Activated B cell treated with CpG ODN at 0.5 μM for 24 hours (primary cell): ENCODE results near the gene PLXNB1. TPM values are rescaled to one million over a fixed set of nuclear protein-coding genes. Genes with fewer than 3 reads are reported as not detected.

ENCODE experiments used
- ATAC-seq: fragments of 200-7000 bp; cut with Tn5 transposase; one replicate; pipeline ENCODE4 v1.10.0; 2021; ENCODE audit warnings: low read depth, mild to moderate bottlenecking, moderate library complexity
- CTCF ChIA-PET: fragments of 350-600 bp; sonication (Branson Sonifier 250); formaldehyde crosslinking; loops from one replicate; lab custom pipeline; 2021; ENCODE audit warnings: antibody characterized with exemption; lab: Charles Lee
- POLR2A ChIA-PET: fragments of 350-600 bp; sonication (Branson Sonifier 250); formaldehyde crosslinking; loops from one replicate; lab custom pipeline; 2021; ENCODE audit warnings: antibody characterized with exemption; lab: Charles Lee
- DNase-seq: peaks from one replicate; pipeline ENCODE4 v3.0.0; 2022
- H3K27ac Mint-ChIP-seq: one replicate; pipeline ENCODE4 v1.8.0; 2020; ENCODE audit warnings: mixed read lengths
- H3K27me3 Mint-ChIP-seq: one replicate; pipeline ENCODE4 v1.8.0; 2021; ENCODE audit warnings: mixed read lengths
- H3K36me3 Mint-ChIP-seq: one replicate; pipeline ENCODE4 v1.8.0; 2021; ENCODE audit warnings: low read depth, mixed read lengths
- H3K4me1 Mint-ChIP-seq: one replicate; pipeline ENCODE4 v1.8.0; 2021; ENCODE audit warnings: mixed read lengths
- H3K4me3 Mint-ChIP-seq: one replicate; pipeline ENCODE4 v1.8.0; 2020; ENCODE audit warnings: mild to moderate bottlenecking, mixed read lengths
- H3K9me3 Mint-ChIP-seq: one replicate; pipeline ENCODE4 v1.8.0; 2020; ENCODE audit warnings: mixed read lengths
- CTCF ChIP-seq: fragments of 200-600 bp; IDR thresholded peaks from one replicate; pipeline ENCODE4 v1.8.0; 2022; ENCODE audit warnings: antibody characterized with exemption, mild to moderate bottlenecking
- intact Hi-C: fragments of 100-400 bp; cut with micrococcal nuclease; formaldehyde crosslinking; loops from one replicate; pipeline ENCODE4 v1.15.1; 2024
- total RNA-seq: library from RNA; stranded (reverse); gene quantifications from 2 replicates; pipeline ENCODE4 v1.2.3, GENCODE V29; 2022

PLXNB1 gene, protein sequence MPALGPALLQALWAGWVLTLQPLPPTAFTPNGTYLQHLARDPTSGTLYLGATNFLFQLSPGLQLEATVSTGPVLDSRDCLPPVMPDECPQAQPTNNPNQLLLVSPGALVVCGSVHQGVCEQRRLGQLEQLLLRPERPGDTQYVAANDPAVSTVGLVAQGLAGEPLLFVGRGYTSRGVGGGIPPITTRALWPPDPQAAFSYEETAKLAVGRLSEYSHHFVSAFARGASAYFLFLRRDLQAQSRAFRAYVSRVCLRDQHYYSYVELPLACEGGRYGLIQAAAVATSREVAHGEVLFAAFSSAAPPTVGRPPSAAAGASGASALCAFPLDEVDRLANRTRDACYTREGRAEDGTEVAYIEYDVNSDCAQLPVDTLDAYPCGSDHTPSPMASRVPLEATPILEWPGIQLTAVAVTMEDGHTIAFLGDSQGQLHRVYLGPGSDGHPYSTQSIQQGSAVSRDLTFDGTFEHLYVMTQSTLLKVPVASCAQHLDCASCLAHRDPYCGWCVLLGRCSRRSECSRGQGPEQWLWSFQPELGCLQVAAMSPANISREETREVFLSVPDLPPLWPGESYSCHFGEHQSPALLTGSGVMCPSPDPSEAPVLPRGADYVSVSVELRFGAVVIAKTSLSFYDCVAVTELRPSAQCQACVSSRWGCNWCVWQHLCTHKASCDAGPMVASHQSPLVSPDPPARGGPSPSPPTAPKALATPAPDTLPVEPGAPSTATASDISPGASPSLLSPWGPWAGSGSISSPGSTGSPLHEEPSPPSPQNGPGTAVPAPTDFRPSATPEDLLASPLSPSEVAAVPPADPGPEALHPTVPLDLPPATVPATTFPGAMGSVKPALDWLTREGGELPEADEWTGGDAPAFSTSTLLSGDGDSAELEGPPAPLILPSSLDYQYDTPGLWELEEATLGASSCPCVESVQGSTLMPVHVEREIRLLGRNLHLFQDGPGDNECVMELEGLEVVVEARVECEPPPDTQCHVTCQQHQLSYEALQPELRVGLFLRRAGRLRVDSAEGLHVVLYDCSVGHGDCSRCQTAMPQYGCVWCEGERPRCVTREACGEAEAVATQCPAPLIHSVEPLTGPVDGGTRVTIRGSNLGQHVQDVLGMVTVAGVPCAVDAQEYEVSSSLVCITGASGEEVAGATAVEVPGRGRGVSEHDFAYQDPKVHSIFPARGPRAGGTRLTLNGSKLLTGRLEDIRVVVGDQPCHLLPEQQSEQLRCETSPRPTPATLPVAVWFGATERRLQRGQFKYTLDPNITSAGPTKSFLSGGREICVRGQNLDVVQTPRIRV (N-terminal part only)
- total RNA-seq = 3.5 and 5.4 TPM in 2 replicates

- H3K36me3 Mint-ChIP-seq = peaks cover 23% of the 10 kb centered on the region
- H3K27ac Mint-ChIP-seq = peak within 1 kb of the TSS; percentile 61
- intact Hi-C loops = no loop called here
- peak within 1 kb of the TSS; percentile 82 for H3K4me3 Mint-ChIP-seq
- ChIA-PET POLR2A (no interaction called here), CTCF (interaction anchor here (11.5 kb wide), 1 partner anchor 29 kb away, joined by 206 read pairs; no protein-coding TSS in a partner anchor)
- H3K9me3 Mint-ChIP-seq = no peaks in the 10 kb centered on the region
- no peak for TF ChIP-seq CTCF
- H3K27me3 Mint-ChIP-seq = peaks cover 9% of the 10 kb centered on the region
- no peak for DNase-seq
- ATAC-seq = peak; percentile 25
- peaks cover 5% of the 10 kb centered on the region for H3K4me1 Mint-ChIP-seq
Measured at GRCh38 chr3:48429960-48430707, at the start of gene PLXNB1. Gene PLXNB1 (minus strand): TSS chr3:48430086. CDS start chr3:48424611, 5,475 bp downstream.

DNA sequence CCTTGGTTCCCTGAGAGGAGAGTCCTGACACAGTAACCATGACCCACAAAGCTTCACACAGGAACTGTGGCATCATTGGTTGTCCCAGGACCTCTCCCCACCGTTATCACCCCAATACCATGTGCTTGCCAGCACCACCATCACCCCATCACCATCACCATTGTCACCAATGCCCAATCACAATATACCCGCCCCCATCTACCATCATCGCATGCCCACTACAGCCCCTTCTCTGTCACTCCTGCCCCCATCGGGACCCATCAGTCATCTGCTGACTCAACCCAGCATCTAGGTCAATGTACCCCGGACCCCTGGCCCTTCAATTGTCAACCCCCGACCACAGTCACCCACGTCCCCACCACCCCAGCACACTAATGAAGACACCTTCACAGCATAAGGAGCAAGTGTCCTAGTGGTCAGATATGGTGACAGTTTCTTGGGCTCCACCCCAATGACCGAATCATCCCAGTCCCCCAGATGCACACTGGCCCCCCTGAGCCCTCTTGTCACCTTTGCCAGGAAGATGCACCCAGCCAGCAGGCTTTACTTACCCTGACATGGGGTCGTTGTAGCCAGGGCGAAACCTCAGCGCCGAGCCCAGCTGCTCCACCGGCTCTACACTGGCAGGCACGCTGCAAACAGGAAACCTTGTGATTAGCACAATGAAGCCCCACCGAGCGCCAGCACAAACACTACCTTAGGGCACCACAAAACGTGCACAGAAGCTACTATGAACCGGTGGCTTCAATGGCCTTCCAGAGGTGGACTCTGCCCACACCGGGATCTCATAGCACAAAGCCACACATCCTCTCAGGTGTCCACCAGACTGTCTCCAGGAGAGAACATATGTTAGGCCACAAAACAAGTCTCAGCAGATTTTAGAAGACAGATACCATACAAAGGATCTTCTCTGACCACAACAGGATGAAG is 49.0 kb upstream of the PLXNB1 start:
- H3K4me3 Mint-ChIP-seq = peak overlapping the region; percentile 72
- DNase-seq = no peak
- peak overlapping the region; percentile 97 for H3K27ac Mint-ChIP-seq
- ATAC-seq = peak; percentile 81
- ChIA-PET POLR2A (interaction anchor here (0.6 to 2.8 kb wide), 6 partner anchors 8 to 39 kb away, joined by 3 to 16 read pairs (median 4); partner anchors contain the start of genes ATRIP, CCDC51 and TMA7), CTCF (interaction anchor here (0.8 to 2.0 kb wide), 2 partner anchors 14 to 29 kb away, joined by 3 to 4 read pairs; a partner anchor contains a TSS)
- intact Hi-C loops = loop anchor here (2.0 kb wide), 1 partner anchor 14 kb away; no protein-coding TSS in a partner anchor
- no peaks in the 10 kb centered on the region for H3K9me3 Mint-ChIP-seq
- H3K27me3 Mint-ChIP-seq = no peaks in the 10 kb centered on the region
- H3K4me1 Mint-ChIP-seq = peaks cover 50% of the 10 kb centered on the region
- no peak for TF ChIP-seq CTCF
- no peaks in the 10 kb centered on the region for H3K36me3 Mint-ChIP-seq

GRCh38 chr3:48477959-48478520 is 48.2 kb upstream of the PLXNB1 start:
- H3K4me1 Mint-ChIP-seq = peaks cover 57% of the 10 kb centered on the region
- H3K36me3 Mint-ChIP-seq = no peaks in the 10 kb centered on the region
- ATAC-seq (no peak), DNase-seq (no peak)
- H3K27ac Mint-ChIP-seq = peak overlapping the region; percentile 97
- ChIA-PET CTCF (interaction anchor here (1.5 to 2.0 kb wide), 2 partner anchors 13 to 42 kb away, joined by 4 to 5 read pairs; a partner anchor contains a TSS), POLR2A (interaction anchor here (0.6 to 2.8 kb wide), 4 partner anchors 11 to 915 kb away, joined by 3 to 16 read pairs (median 6); partner anchors contain the start of genes ATRIP, CCDC51 and TMA7)
- intact Hi-C loops = loop anchor here (2.0 kb wide), 1 partner anchor 15 kb away; no protein-coding TSS in a partner anchor
- no peaks in the 10 kb centered on the region for H3K9me3 Mint-ChIP-seq
- no peaks in the 10 kb centered on the region for H3K27me3 Mint-ChIP-seq
- TF ChIP-seq CTCF = no peak
- no peak overlapping the region for H3K4me3 Mint-ChIP-seq
